ENCODE data around the gene ANTKMT.

The ANTKMT gene

GRCh38 chr16:675884-676564 lies 44.9 kb upstream of the ANTKMT start:
- no peak overlapping the region for H3K27ac ChIP-seq
- H3K36me3 ChIP-seq (ENCODE audit: insufficient read depth, low read length): peaks cover 29% of the 10 kb centered on the region; the same call in 1 of the 2 replicates
- no peak for TF ChIP-seq EZH2 (IDR thresholded peaks at IDR 0.05)
- no peak for TF ChIP-seq POLR2AphosphoS5 (IDR thresholded peaks at IDR 0.05; ENCODE audit: borderline replicate concordance, low read depth, low read length)
- no peak for TF ChIP-seq FOXP2 (optimal IDR thresholded peaks at IDR 0.05; ENCODE audit: control extremely low read depth, extremely low read length, insufficient read depth)
- no peak overlapping the region for H3K4me3 ChIP-seq
- H3K9me3 ChIP-seq (ENCODE audit: low read depth, low read length): no peaks in the 10 kb centered on the region
- H3K9ac ChIP-seq (ENCODE audit: insufficient read length): no peak overlapping the region
- DNase-seq (ENCODE audit: low read depth, low spot score): no peak

- Histone ChIP-seq H3K4me3 (no peak overlapping the region), H3K9me3 (ENCODE audit: low read depth, low read length) (no peaks in the 10 kb centered on the region), H3K36me3 (ENCODE audit: insufficient read depth, low read length) (peaks cover 27% of the 10 kb centered on the region; the same call in 1 of the 2 replicates), H3K27ac (no peak overlapping the region), H3K9ac (ENCODE audit: insufficient read length) (no peak overlapping the region)
- no peak for DNase-seq (ENCODE audit: low read depth, low spot score)
- no peak for TF ChIP-seq EZH2 (IDR thresholded peaks at IDR 0.05)
- TF ChIP-seq POLR2AphosphoS5 (IDR thresholded peaks at IDR 0.05; ENCODE audit: borderline replicate concordance, low read depth, low read length): no peak
- TF ChIP-seq FOXP2 (optimal IDR thresholded peaks at IDR 0.05; ENCODE audit: control extremely low read depth, extremely low read length, insufficient read depth): no peak
Measured at GRCh38 chr16:676565-676902, 44.4 kb upstream of the ANTKMT start.

- Histone ChIP-seq H3K9me3 (ENCODE audit: low read depth, low read length) (no peaks in the 10 kb centered on the region), H3K9ac (ENCODE audit: insufficient read length) (no peak overlapping the region), H3K27ac (no peak overlapping the region), H3K36me3 (ENCODE audit: insufficient read depth, low read length) (peaks cover 29% of the 10 kb centered on the region), H3K4me3 (no peak overlapping the region)
- TF ChIP-seq POLR2AphosphoS5 (IDR thresholded peaks at IDR 0.05; ENCODE audit: borderline replicate concordance, low read depth, low read length) (no peak), EZH2 (IDR thresholded peaks at IDR 0.05) (no peak), FOXP2 (optimal IDR thresholded peaks at IDR 0.05; ENCODE audit: control extremely low read depth, extremely low read length, insufficient read depth) (no peak)
- DNase-seq (ENCODE audit: low read depth, low spot score): no peak
Measured at GRCh38 chr16:676913-677312, 44.0 kb upstream of the ANTKMT start.

- no peak overlapping the region for H3K27ac ChIP-seq
- H3K9me3 ChIP-seq (ENCODE audit: low read depth, low read length): no peaks in the 10 kb centered on the region
- H3K9ac ChIP-seq (ENCODE audit: insufficient read length): no peak overlapping the region
- peaks cover 29% of the 10 kb centered on the region for H3K36me3 ChIP-seq (ENCODE audit: insufficient read depth, low read length)
- DNase-seq (ENCODE audit: low read depth, low spot score): no peak
- H3K4me3 ChIP-seq: no peak overlapping the region
- no peak for TF ChIP-seq EZH2 (IDR thresholded peaks at IDR 0.05)
- no peak for TF ChIP-seq FOXP2 (optimal IDR thresholded peaks at IDR 0.05; ENCODE audit: control extremely low read depth, extremely low read length, insufficient read depth)
- no peak for TF ChIP-seq POLR2AphosphoS5 (IDR thresholded peaks at IDR 0.05; ENCODE audit: borderline replicate concordance, low read depth, low read length)
Measured at GRCh38 chr16:677316-678190, 43.4 kb upstream of the ANTKMT start.

GRCh38 chr16:678209-678857 lies 42.6 kb upstream of the ANTKMT start:
- Histone ChIP-seq H3K4me3 (no peak overlapping the region), H3K9ac (ENCODE audit: insufficient read length) (no peak overlapping the region), H3K27ac (no peak overlapping the region; the same call in 1 of the 2 replicates), H3K9me3 (ENCODE audit: low read depth, low read length) (no peaks in the 10 kb centered on the region), H3K36me3 (ENCODE audit: insufficient read depth, low read length) (peaks cover 29% of the 10 kb centered on the region)
- DNase-seq (ENCODE audit: low read depth, low spot score): no peak
- TF ChIP-seq EZH2 (IDR thresholded peaks at IDR 0.05): no peak
- no peak for TF ChIP-seq FOXP2 (optimal IDR thresholded peaks at IDR 0.05; ENCODE audit: control extremely low read depth, extremely low read length, insufficient read depth)
- TF ChIP-seq POLR2AphosphoS5 (IDR thresholded peaks at IDR 0.05; ENCODE audit: borderline replicate concordance, low read depth, low read length): no peak

GRCh38 chr16:678858-679813 lies 41.8 kb upstream of the ANTKMT start:
- H3K36me3 ChIP-seq (ENCODE audit: insufficient read depth, low read length): peaks cover 23% of the 10 kb centered on the region
- H3K4me3 ChIP-seq: peak overlapping the region; percentile 94
- TF ChIP-seq FOXP2 (optimal IDR thresholded peaks at IDR 0.05; ENCODE audit: control extremely low read depth, extremely low read length, insufficient read depth): no peak
- peak overlapping the region; percentile 91 for H3K27ac ChIP-seq
- DNase-seq (ENCODE audit: low read depth, low spot score): no peak
- no peaks in the 10 kb centered on the region for H3K9me3 ChIP-seq (ENCODE audit: low read depth, low read length)
- peak overlapping the region; percentile 85 for H3K9ac ChIP-seq (ENCODE audit: insufficient read length)

- TF ChIP-seq POLR2AphosphoS5 (IDR thresholded peaks at IDR 0.05; ENCODE audit: borderline replicate concordance, low read depth, low read length): peak; percentile 69; the same call in 1 of the 2 replicates
- no peak for TF ChIP-seq FOXP2 (optimal IDR thresholded peaks at IDR 0.05; ENCODE audit: control extremely low read depth, extremely low read length, insufficient read depth)
- TF ChIP-seq EZH2 (IDR thresholded peaks at IDR 0.05): no peak
- peak; percentile 52 for DNase-seq (ENCODE audit: low read depth, low spot score)
- Histone ChIP-seq H3K4me3 (peak within 1 kb of the TSS; percentile 94), H3K9ac (ENCODE audit: insufficient read length) (peak within 1 kb of the TSS; percentile 91), H3K36me3 (ENCODE audit: insufficient read depth, low read length) (peaks cover 22% of the 10 kb centered on the region), H3K27ac (peak within 1 kb of the TSS; percentile 91), H3K9me3 (ENCODE audit: low read depth, low read length) (no peaks in the 10 kb centered on the region)
Measured at GRCh38 chr16:679814-680624, 40.9 kb upstream of the ANTKMT start, which contains the start of gene STUB1. Gene STUB1, plus strand, starts transcription at chr16:680410. Its CDS starts 116 bp downstream, at chr16:680526.
